GM21717 (cell line): ENCODE results near the gene DUOX1.

Experiments used
- ATAC-seq: cut with Tn5 transposase; IDR thresholded peaks from one replicate; pipeline ENCODE4 v1.9.1; 2021; ENCODE audit warnings: mild to moderate bottlenecking, moderate library complexity; ENCODE audit not compliant: unreplicated experiment

The DUOX1 gene

GRCh38 chr15:45139770-45140169 lies 10.0 kb downstream of the DUOX1 start:
- ATAC-seq = no peak

- no peak for ATAC-seq
These were observed 10.9 kb downstream of the DUOX1 start for GRCh38 chr15:45140557-45141250.

GRCh38 chr15:45141386-45141785 lies 11.6 kb downstream of the DUOX1 start:
- no peak for ATAC-seq

GRCh38 chr15:45143056-45143455 lies 13.3 kb downstream of the DUOX1 start:
- ATAC-seq = no peak

GRCh38 chr15:45143946-45144345 lies 14.2 kb downstream of the DUOX1 start:
- ATAC-seq = no peak

GRCh38 chr15:45144775-45145174 lies 15.0 kb downstream of the DUOX1 start:
- no peak for ATAC-seq

- no peak for ATAC-seq
These were observed 16.6 kb downstream of the DUOX1 start for GRCh38 chr15:45146405-45146804.

GRCh38 chr15:45147606-45148005 lies 17.8 kb downstream of the DUOX1 start:
- ATAC-seq = no peak

GRCh38 chr15:45148076-45149059 lies 18.6 kb downstream of the DUOX1 start:
- no peak for ATAC-seq

GRCh38 chr15:45149060-45149459 lies 19.3 kb downstream of the DUOX1 start:
- no peak for ATAC-seq

- no peak for ATAC-seq
These were observed 20.7 kb downstream of the DUOX1 start for GRCh38 chr15:45150481-45150880.

GRCh38 chr15:45150997-45151396 lies 21.2 kb downstream of the DUOX1 start:
- ATAC-seq = no peak

GRCh38 chr15:45151998-45152828 lies 22.4 kb downstream of the DUOX1 start:
- no peak for ATAC-seq

GRCh38 chr15:45155739-45156138 lies 25.9 kb downstream of the DUOX1 start:
- ATAC-seq = no peak

GRCh38 chr15:45156744-45157455 lies 27.1 kb downstream of the DUOX1 start:
- ATAC-seq = no peak

GRCh38 chr15:45157974-45158373 lies 28.2 kb downstream of the DUOX1 start:
- ATAC-seq = no peak

- ATAC-seq = no peak
These were observed 31.9 kb downstream of the DUOX1 start for GRCh38 chr15:45161666-45162065.

GRCh38 chr15:45162771-45163507 lies 33.1 kb downstream of the DUOX1 start:
- ATAC-seq = no peak

GRCh38 chr15:45163508-45163856 lies 33.7 kb downstream of the DUOX1 start:
- ATAC-seq = no peak

GRCh38 chr15:45164914-45165313 lies 35.1 kb downstream of the DUOX1 start:
- ATAC-seq = no peak
